Fibroblast of lung (primary cell): Measurements from ENCODE around the gene CHMP4A. TPM values are rescaled to one million over a fixed set of nuclear protein-coding genes. Genes with fewer than 3 reads are reported as not detected.

Source experiments
- DNase-seq, 2 donors: peaks; one replicate each; pipeline versions ENCODE4 v3.0.0 to v3.0.0-alpha.2; 2010; ENCODE audit warnings: low read depth in 2 of 2
- H2AFZ ChIP-seq: 2 replicates; pipeline ENCODE4 v1.5.1; 2012; ENCODE audit warnings: low read length, control low read depth, inconsistent platforms
- H3K27ac ChIP-seq: 2 replicates; pipeline ENCODE4 v1.5.1; 2011; ENCODE audit warnings: low read length, control low read depth; ENCODE audit not compliant: insufficient read depth
- H3K27me3 ChIP-seq: 2 replicates; pipeline ENCODE4 v1.5.1; 2011; ENCODE audit warnings: mild to moderate bottlenecking, low read length; ENCODE audit not compliant: control insufficient read depth, insufficient read depth
- H3K36me3 ChIP-seq: 2 replicates; pipeline ENCODE4 v1.5.1; 2011; ENCODE audit warnings: low read length; ENCODE audit not compliant: control insufficient read depth, insufficient read depth
- H3K4me1 ChIP-seq: 2 replicates; pipeline ENCODE4 v1.5.1; 2011; ENCODE audit warnings: low read length; ENCODE audit not compliant: control insufficient read depth, insufficient read depth; ENCODE audit errors: extremely low read depth
- H3K4me2 ChIP-seq: 2 replicates; pipeline ENCODE4 v1.5.1; 2011; ENCODE audit warnings: low read length, control low read depth; ENCODE audit not compliant: insufficient read depth; ENCODE audit errors: extremely low read depth
- H3K4me3 ChIP-seq, 4 experiments: fragments of 200-600 bp in 1 of 4; sonication (generic) in 1 of 4; replicated peaks in 1 of 4; 2 replicates each; pipeline ENCODE4 v1.5.1; 2011 to 2016; ENCODE audit warnings: low read length in 4 of 4, low read depth in 3 of 4, mild to moderate bottlenecking in 3 of 4, control low read depth in 2 of 4, inconsistent platforms in 1 of 4, mixed read lengths in 1 of 4; ENCODE audit not compliant: insufficient read depth in 1 of 4; ENCODE audit errors: control extremely low read depth in 1 of 4
- H3K79me2 ChIP-seq: 2 replicates; pipeline ENCODE4 v1.5.1; 2012; ENCODE audit warnings: mild to moderate bottlenecking, low read length, inconsistent platforms; ENCODE audit not compliant: control insufficient read depth, insufficient read depth
- H3K9ac ChIP-seq: 2 replicates; pipeline ENCODE4 v1.5.1; 2011; ENCODE audit warnings: mild to moderate bottlenecking, low read length, control low read depth; ENCODE audit not compliant: insufficient read depth
- H3K9me3 ChIP-seq: 2 replicates; pipeline ENCODE4 v1.5.1; 2012; ENCODE audit warnings: low read depth, low read length; ENCODE audit not compliant: control insufficient read depth, insufficient read depth
- H4K20me1 ChIP-seq: 2 replicates; pipeline ENCODE4 v1.5.1; 2011; ENCODE audit warnings: low read length; ENCODE audit not compliant: control insufficient read depth, insufficient read depth; ENCODE audit errors: extremely low read depth
- EZH2 ChIP-seq: IDR thresholded peaks from 2 replicates; pipeline ENCODE4 v1.5.1; 2012; ENCODE audit warnings: low read length, control low read depth, mild to moderate bottlenecking; ENCODE audit errors: missing control alignments
- polyA plus RNA-seq, 2 donors: library from polyadenylated mRNA; depleted of rRNA in 1 of 2; stranded (reverse) in 1 of 2; unstranded in 1 of 2; fragments of >200 nt; gene quantifications; 2 replicates each; pipeline ENCODE4 v1.2.1, GENCODE V29; 2011 to 2012; ENCODE audit warnings: missing spikeins in 1 of 2
- total RNA-seq: library from RNA; depleted of rRNA; stranded (reverse); fragments of >200 nt; gene quantifications from 2 replicates; pipeline ENCODE4 v1.2.1, GENCODE V29; 2014
- TF ChIP-seq, protein P1 (sequence below), 2 donors: IDR thresholded peaks in 1 of 2; conservative IDR thresholded peaks in 1 of 2; 1 replicate in 1 of 2; 2 replicates in 1 of 2; pipeline ENCODE4 v1.5.1; 2011 to 2012; ENCODE audit warnings: low read length in 2 of 2, control low read depth in 1 of 2, inconsistent platforms in 1 of 2, low read depth in 1 of 2, mild to moderate bottlenecking in 1 of 2

CHMP4A gene
- total and polyA plus RNA-seq, 2 donors (not counting 1 experiment from before 2014, with no cell fraction given) = 22.1 to 96.8 TPM

DNA sequence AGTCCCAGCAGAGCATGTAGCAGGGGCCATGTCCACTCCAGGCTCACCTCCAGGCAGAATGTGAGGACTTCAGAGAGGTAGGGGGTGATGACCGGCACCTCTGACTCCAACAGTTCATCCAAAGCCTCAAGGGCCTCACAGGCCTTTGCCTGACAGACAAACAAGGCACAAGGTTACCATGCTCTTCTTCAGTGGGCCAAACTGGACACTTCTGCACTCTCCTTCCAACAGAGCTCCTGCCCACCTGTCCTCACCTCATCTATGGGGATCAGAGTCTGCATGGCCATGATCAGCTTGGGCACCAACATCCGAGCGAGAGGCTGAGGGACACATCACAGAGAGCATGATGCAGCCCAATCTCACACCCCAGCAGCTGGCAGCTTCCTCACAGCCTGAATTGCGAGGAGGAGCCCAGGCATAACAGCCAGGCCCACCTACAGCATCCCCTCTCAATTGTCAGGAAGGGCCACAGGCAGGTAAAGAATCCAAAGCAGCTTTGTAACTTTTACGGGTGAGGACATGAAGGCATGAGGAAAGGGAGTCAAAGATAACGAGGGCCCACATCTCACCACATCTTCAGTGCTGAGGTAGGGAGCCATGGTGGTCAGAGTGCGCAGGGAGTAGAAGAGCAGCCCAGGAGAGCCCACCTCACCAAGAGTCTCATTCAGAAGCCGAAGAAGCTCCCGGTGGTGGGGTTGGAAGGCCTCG is 26.3 kb downstream of the CHMP4A start:
- no peak overlapping the region for H3K4me2 ChIP-seq
- H3K79me2 ChIP-seq = peaks cover 7% of the 10 kb centered on the region
- peaks cover 4% of the 10 kb centered on the region for H3K4me1 ChIP-seq
- peak overlapping the region in 1 of 4 experiments; percentile 84 for H3K4me3 ChIP-seq
- no peak for DNase-seq
- H4K20me1 ChIP-seq = no peaks in the 10 kb centered on the region
- H3K36me3 ChIP-seq = peaks cover 25% of the 10 kb centered on the region
- H3K9ac ChIP-seq = no peak overlapping the region
- no peaks in the 10 kb centered on the region for H3K27me3 ChIP-seq
- H3K9me3 ChIP-seq = no peaks in the 10 kb centered on the region
- no peak overlapping the region for H3K27ac ChIP-seq
- H2AFZ ChIP-seq = no peak overlapping the region
- TF ChIP-seq, protein P1, sequence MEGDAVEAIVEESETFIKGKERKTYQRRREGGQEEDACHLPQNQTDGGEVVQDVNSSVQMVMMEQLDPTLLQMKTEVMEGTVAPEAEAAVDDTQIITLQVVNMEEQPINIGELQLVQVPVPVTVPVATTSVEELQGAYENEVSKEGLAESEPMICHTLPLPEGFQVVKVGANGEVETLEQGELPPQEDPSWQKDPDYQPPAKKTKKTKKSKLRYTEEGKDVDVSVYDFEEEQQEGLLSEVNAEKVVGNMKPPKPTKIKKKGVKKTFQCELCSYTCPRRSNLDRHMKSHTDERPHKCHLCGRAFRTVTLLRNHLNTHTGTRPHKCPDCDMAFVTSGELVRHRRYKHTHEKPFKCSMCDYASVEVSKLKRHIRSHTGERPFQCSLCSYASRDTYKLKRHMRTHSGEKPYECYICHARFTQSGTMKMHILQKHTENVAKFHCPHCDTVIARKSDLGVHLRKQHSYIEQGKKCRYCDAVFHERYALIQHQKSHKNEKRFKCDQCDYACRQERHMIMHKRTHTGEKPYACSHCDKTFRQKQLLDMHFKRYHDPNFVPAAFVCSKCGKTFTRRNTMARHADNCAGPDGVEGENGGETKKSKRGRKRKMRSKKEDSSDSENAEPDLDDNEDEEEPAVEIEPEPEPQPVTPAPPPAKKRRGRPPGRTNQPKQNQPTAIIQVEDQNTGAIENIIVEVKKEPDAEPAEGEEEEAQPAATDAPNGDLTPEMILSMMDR (conservative IDR thresholded peaks at IDR 0.05 in 1 of 2, IDR thresholded peaks at IDR 0.05 in 1 of 2; ENCODE audit: low read depth in 1 of 2, low read length in 2 of 2) = no peak
- TF ChIP-seq EZH2 = no peak

DNA sequence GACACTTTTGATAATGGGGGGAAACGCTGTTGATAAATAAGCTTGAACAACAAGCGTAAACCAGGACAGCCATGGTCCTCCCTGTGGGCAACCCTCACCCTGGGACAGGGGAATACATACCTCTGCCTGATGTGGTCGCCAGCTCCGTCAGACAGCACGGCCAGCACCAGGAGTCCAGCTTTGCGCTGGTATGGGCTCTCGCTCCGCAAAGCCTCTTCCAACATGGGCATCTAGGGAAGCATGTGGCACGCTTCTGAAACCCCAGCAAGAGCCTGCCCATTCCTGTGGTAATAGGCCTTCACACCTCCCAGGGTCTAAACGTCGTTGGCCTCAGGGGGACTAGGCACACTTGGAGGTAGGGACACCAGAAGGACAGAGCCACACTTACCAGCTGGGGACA is 27.5 kb downstream of the CHMP4A start:
- peaks cover 7% of the 10 kb centered on the region for H3K79me2 ChIP-seq
- no peaks in the 10 kb centered on the region for H3K9me3 ChIP-seq
- H3K4me2 ChIP-seq = no peak overlapping the region
- DNase-seq = no peak
- no peak overlapping the region for H2AFZ ChIP-seq
- no peak overlapping the region for H3K4me3 ChIP-seq
- no peak overlapping the region for H3K27ac ChIP-seq
- H3K9ac ChIP-seq = no peak overlapping the region
- H4K20me1 ChIP-seq = no peaks in the 10 kb centered on the region
- TF ChIP-seq EZH2 = no peak
- TF ChIP-seq, protein P1 (conservative IDR thresholded peaks at IDR 0.05 in 1 of 2, IDR thresholded peaks at IDR 0.05 in 1 of 2; ENCODE audit: low read depth in 1 of 2, low read length in 2 of 2) = no peak
- no peaks in the 10 kb centered on the region for H3K27me3 ChIP-seq
- peaks cover 32% of the 10 kb centered on the region for H3K36me3 ChIP-seq
- H3K4me1 ChIP-seq = peaks cover 4% of the 10 kb centered on the region

DNA sequence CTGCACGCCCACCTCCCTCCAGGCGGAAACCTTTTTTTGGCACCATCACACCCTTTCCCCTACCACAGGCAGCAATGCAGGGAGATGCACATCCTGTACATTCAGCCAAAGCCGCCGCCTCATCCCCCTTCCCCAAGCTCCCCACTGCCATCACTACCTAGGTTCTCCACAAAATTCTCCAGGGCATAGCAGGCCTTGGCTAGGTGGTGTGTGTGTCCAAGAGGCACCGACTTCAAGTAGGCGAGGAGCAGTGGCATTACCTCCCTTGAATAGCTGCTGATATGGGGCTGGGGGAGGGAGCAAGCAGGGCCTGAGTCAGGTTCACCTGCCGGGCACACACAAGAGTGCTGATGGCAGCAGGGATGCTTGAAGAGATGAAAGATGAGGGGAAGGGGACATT is 28.3 kb downstream of the CHMP4A start:
- Histone ChIP-seq H2AFZ (no peak overlapping the region), H3K36me3 (peaks cover 30% of the 10 kb centered on the region), H3K27ac (no peak overlapping the region), H3K4me3 (no peak overlapping the region), H4K20me1 (no peaks in the 10 kb centered on the region), H3K27me3 (no peaks in the 10 kb centered on the region), H3K79me2 (peaks cover 7% of the 10 kb centered on the region), H3K9ac (no peak overlapping the region), H3K4me1 (peaks cover 4% of the 10 kb centered on the region), H3K9me3 (no peaks in the 10 kb centered on the region), H3K4me2 (no peak overlapping the region)
- TF ChIP-seq EZH2 = no peak
- TF ChIP-seq, protein P1 (conservative IDR thresholded peaks at IDR 0.05 in 1 of 2, IDR thresholded peaks at IDR 0.05 in 1 of 2; ENCODE audit: low read depth in 1 of 2, low read length in 2 of 2) = no peak
- DNase-seq = no peak
